Measurements from ENCODE around the gene BIRC2.
"Not testable (repeated sequence)": the region's sequence is repeated elsewhere in the genome, so short reads cannot be mapped to it uniquely, and the experiment has no call there.

BIRC2 gene

DNA sequence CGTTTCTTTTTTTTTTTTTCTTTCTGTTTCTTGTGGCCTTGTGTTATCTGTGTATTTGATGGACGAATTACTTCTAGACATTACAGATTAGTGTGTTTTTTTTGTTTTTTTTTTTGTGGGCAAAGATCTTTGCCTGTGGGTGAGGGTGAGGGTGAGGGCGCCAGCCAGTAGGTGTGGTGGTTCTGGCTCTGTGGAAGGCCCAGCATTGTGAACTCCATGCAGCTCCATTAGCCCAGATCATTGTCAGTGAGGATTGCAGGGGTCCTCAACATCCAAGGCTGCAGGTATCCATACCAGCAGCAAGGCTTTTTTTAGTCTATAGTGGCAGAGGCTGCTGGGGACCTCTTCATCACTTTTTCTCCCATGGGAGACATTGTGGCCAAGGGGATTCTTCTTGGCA lies 13.7 kb downstream of the BIRC2 start:
- Histone ChIP-seq H3K4me3 (ENCODE audit: low read depth, low read length) (no peak overlapping the region), H3K27ac (no peak overlapping the region), H3K36me3 (peaks cover 16% of the 10 kb centered on the region), H3K27me3 (ENCODE audit: insufficient read depth, low read depth, severe bottlenecking) (no peaks in the 10 kb centered on the region), H3K9me3 (ENCODE audit: severe bottlenecking) (no peaks in the 10 kb centered on the region)
- DNase-seq = no peak
- TF ChIP-seq, protein P1, sequence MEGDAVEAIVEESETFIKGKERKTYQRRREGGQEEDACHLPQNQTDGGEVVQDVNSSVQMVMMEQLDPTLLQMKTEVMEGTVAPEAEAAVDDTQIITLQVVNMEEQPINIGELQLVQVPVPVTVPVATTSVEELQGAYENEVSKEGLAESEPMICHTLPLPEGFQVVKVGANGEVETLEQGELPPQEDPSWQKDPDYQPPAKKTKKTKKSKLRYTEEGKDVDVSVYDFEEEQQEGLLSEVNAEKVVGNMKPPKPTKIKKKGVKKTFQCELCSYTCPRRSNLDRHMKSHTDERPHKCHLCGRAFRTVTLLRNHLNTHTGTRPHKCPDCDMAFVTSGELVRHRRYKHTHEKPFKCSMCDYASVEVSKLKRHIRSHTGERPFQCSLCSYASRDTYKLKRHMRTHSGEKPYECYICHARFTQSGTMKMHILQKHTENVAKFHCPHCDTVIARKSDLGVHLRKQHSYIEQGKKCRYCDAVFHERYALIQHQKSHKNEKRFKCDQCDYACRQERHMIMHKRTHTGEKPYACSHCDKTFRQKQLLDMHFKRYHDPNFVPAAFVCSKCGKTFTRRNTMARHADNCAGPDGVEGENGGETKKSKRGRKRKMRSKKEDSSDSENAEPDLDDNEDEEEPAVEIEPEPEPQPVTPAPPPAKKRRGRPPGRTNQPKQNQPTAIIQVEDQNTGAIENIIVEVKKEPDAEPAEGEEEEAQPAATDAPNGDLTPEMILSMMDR (IDR thresholded peaks at IDR 0.05; ENCODE audit: low read depth, low read length) = no peak

- Histone ChIP-seq H3K27ac (no peak overlapping the region), H3K27me3 (ENCODE audit: insufficient read depth, low read depth, severe bottlenecking) (no peaks in the 10 kb centered on the region), H3K9me3 (ENCODE audit: severe bottlenecking) (no peaks in the 10 kb centered on the region), H3K4me3 (ENCODE audit: low read depth, low read length) (no peak overlapping the region), H3K36me3 (peaks cover 16% of the 10 kb centered on the region)
- DNase-seq = no peak
- TF ChIP-seq, protein P1 (IDR thresholded peaks at IDR 0.05; ENCODE audit: low read depth, low read length) = no peak
Measured at GRCh38 chr11:102361086-102362031, 14.3 kb downstream of the BIRC2 start.

GRCh38 chr11:102364991-102365390 lies 18.0 kb downstream of the BIRC2 start:
- Histone ChIP-seq H3K27me3 (ENCODE audit: insufficient read depth, low read depth, severe bottlenecking) (no peaks in the 10 kb centered on the region), H3K4me3 (ENCODE audit: low read depth, low read length) (no peak overlapping the region), H3K9me3 (ENCODE audit: severe bottlenecking) (no peaks in the 10 kb centered on the region), H3K36me3 (peaks cover 26% of the 10 kb centered on the region), H3K27ac (no peak overlapping the region)
- no peak for DNase-seq
- TF ChIP-seq, protein P1 (IDR thresholded peaks at IDR 0.05; ENCODE audit: low read depth, low read length) = no peak

DNA sequence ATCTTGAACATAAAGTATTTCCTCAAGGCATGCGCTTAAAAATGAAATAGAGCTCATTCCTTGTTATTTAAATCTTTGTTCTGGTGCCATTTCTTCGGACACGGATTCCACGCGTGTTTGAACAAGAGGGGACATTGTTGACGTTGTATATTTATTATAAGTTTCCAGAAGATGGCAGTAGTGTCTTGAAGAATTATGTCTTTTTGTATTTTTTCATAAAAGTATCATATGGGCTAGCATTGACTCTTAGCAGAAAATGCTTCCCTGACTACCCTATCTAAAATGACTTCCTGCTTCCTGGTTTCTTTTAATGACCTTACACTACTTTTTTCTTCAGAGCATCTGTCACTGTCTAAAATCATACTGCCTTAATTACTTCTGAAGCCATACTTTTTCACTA lies 20.4 kb downstream of the BIRC2 start:
- DNase-seq = no peak
- H3K9me3 ChIP-seq (ENCODE audit: severe bottlenecking) = no peaks in the 10 kb centered on the region
- TF ChIP-seq, protein P1 (IDR thresholded peaks at IDR 0.05; ENCODE audit: low read depth, low read length) = no peak
- H3K27me3 ChIP-seq (ENCODE audit: insufficient read depth, low read depth, severe bottlenecking) = no peaks in the 10 kb centered on the region
- H3K4me3 ChIP-seq (ENCODE audit: low read depth, low read length) = no peak overlapping the region
- H3K27ac ChIP-seq = no peak overlapping the region
- H3K36me3 ChIP-seq = peaks cover 24% of the 10 kb centered on the region

DNA sequence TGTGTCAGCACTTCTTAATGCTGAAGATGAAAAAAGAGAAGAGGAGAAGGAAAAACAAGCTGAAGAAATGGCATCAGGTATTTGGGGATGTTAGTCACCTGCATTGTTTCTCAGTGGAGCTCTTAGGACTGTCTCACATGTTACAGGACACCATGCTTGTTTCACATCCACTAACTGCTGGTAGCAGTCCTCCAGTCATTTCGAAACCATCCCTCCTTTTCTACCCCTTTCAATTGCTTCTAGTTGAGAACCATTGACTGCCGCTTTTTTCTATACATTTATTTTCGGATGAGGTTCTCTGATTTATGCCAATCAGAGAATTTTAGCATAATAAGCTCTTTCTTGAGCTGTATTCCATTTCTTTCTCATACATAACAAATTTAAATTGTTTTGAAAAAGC lies 21.5 kb downstream of the BIRC2 start:
- TF ChIP-seq, protein P1 (IDR thresholded peaks at IDR 0.05; ENCODE audit: low read depth, low read length) = no peak
- Histone ChIP-seq H3K27me3 (ENCODE audit: insufficient read depth, low read depth, severe bottlenecking) (no peaks in the 10 kb centered on the region), H3K4me3 (ENCODE audit: low read depth, low read length) (no peak overlapping the region), H3K36me3 (peaks cover 23% of the 10 kb centered on the region), H3K9me3 (ENCODE audit: severe bottlenecking) (no peaks in the 10 kb centered on the region), H3K27ac (no peak overlapping the region)
- no peak for DNase-seq

DNA sequence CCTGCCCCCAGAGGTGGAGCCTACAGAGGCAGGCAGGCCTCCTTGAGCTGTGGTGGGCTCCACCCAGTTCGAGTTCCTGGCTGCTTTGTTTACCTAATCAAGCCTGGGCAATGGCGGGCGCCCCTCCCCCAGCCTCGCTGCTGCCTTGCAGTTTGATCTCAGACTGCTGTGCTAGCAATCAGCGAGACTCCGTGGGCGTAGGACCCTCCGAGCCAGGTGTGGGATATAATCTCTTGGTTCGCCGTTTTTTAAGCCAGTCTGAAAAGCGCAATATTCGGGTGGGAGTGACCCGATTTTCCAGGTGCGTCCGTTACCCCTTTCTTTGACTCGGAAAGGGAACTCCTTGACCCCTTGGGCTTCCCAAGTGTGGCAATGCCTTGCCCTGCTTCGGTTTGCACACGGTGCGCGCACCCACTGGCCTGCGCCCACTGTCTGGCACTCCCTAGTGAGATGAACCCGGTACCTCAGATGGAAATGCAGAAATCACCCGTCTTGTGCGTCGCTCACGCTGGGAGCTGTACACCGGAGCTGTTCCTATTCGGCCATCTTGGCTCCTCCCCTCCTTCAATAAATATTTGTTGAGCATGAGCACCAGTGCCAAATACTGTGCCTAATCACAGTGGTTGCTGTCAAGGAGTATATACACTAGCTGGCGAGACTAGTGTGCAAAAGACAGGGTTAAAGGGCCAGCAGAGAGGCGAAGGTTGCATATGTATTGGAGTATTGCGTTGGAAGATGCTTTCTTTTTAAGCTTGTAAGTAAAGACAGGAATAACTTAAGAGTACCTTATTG lies 27.8 kb downstream of the BIRC2 start:
- H3K27ac ChIP-seq; H3K27me3 ChIP-seq (ENCODE audit: insufficient read depth, low read depth, severe bottlenecking); H3K4me3 ChIP-seq (ENCODE audit: low read depth, low read length); DNase-seq; H3K9me3 ChIP-seq (ENCODE audit: severe bottlenecking): not testable (repeated sequence)
- H3K36me3 ChIP-seq = peaks cover 17% of the 10 kb centered on the region
